Endothelial cell of umbilical vein (primary cell): ENCODE results near the gene LAMA5. TPM values are rescaled to one million over a fixed set of nuclear protein-coding genes. Genes with fewer than 3 reads are reported as not detected.

ENCODE experiments used
- BruUV-seq: library from RNA; stranded (reverse); fragments of 400-500 nt; replicated peaks from 2 replicates; lab custom pipeline; 2021; lab: Mats Ljungman, UMichigan
- CTCF ChIA-PET: fragments of 300-600, 350-600 bp; sonication (Branson Sonifier 250); formaldehyde crosslinking; loops from one replicate; lab custom pipeline; 2021; ENCODE audit warnings: antibody characterized with exemption, inconsistent platforms; lab: Charles Lee
- POLR2A ChIA-PET: fragments of 300-600, 350-600 bp; sonication (Branson Sonifier 250); formaldehyde crosslinking; loops from one replicate; lab custom pipeline; 2021; ENCODE audit warnings: antibody characterized with exemption, inconsistent platforms; lab: Charles Lee
- DNase-seq: peaks from one replicate; pipeline ENCODE4 v3.0.0-alpha.2; 2011; ENCODE audit warnings: low read depth, low spot score
- FAIRE-seq: peaks from 2 replicates; lab custom pipeline; 2011; peaks lifted over from hg19 to GRCh38; lab: Jason Lieb, UNC
- H2AFZ ChIP-seq: 2 replicates; pipeline ENCODE4 v1.6.0; 2012; ENCODE audit warnings: low read depth, low read length, control low read depth, inconsistent platforms
- H3K27ac ChIP-seq: 2 replicates; pipeline ENCODE4 v1.5.1; 2011; ENCODE audit warnings: low read depth, mild to moderate bottlenecking, control low read depth, low read length, moderate library complexity; ENCODE audit not compliant: insufficient read depth
- H3K27me3 ChIP-seq, 2 experiments: 2 replicates each; pipeline versions ENCODE4 v1.6.0 to v1.6.1; 2011; ENCODE audit warnings: low read length in 2 of 2, mixed read lengths in 1 of 2; ENCODE audit not compliant: control insufficient read depth in 2 of 2, insufficient read depth in 2 of 2
- H3K36me3 ChIP-seq, 2 experiments: 2 replicates in 1 of 2; 3 replicates in 1 of 2; pipeline ENCODE4 v1.5.1; 2011; ENCODE audit warnings: low read length in 2 of 2, mild to moderate bottlenecking in 1 of 2, moderate library complexity in 1 of 2; ENCODE audit not compliant: control insufficient read depth in 2 of 2, insufficient read depth in 2 of 2; ENCODE audit errors: extremely low read depth in 1 of 2
- H3K4me1 ChIP-seq: 3 replicates; pipeline ENCODE4 v1.5.1; 2011; ENCODE audit warnings: mild to moderate bottlenecking, low read length; ENCODE audit not compliant: control insufficient read depth, insufficient read depth; ENCODE audit errors: extremely low read depth
- H3K4me2 ChIP-seq: 2 replicates; pipeline ENCODE4 v1.6.1; 2011; ENCODE audit warnings: low read length, control low read depth, mixed read lengths; ENCODE audit not compliant: insufficient read depth
- H3K4me3 ChIP-seq, 3 experiments: fragments of 200-600 bp in 1 of 3; sonication (generic), shearing (Covaris generic) in 1 of 3; replicated peaks in 1 of 3; 2 replicates each; pipeline ENCODE4 v1.5.1; 2011 to 2016; ENCODE audit warnings: control low read depth in 3 of 3, low read length in 3 of 3, mild to moderate bottlenecking in 2 of 3, inconsistent platforms in 1 of 3, low read depth in 1 of 3, moderate library complexity in 1 of 3; ENCODE audit not compliant: insufficient read depth in 1 of 3
- H3K79me2 ChIP-seq: 2 replicates; pipeline ENCODE4 v1.6.0; 2012; ENCODE audit warnings: low read length, inconsistent platforms; ENCODE audit not compliant: control insufficient read depth, insufficient read depth
- H3K9ac ChIP-seq: replicated peaks from 2 replicates; pipeline ENCODE3; 2011; ENCODE audit warnings: low read length, control low read depth; ENCODE audit not compliant: insufficient read depth; ENCODE audit errors: extremely low read depth
- H3K9me1 ChIP-seq: replicated peaks from 3 replicates; pipeline ENCODE4 v1.6.0; 2011; ENCODE audit warnings: mild to moderate bottlenecking, low read length; ENCODE audit not compliant: control insufficient read depth, insufficient read depth; ENCODE audit errors: extremely low read depth
- H3K9me3 ChIP-seq: replicated peaks from 2 replicates; pipeline ENCODE4 v1.5.1; 2012; ENCODE audit warnings: low read length, inconsistent platforms; ENCODE audit not compliant: control insufficient read depth, insufficient read depth
- H4K20me1 ChIP-seq: replicated peaks from 2 replicates; pipeline ENCODE3; 2011; ENCODE audit warnings: mild to moderate bottlenecking, low read length; ENCODE audit not compliant: control insufficient read depth, insufficient read depth; ENCODE audit errors: extremely low read depth
- EZH2 ChIP-seq: IDR thresholded peaks from 2 replicates; pipeline ENCODE4 v1.6.1; 2012; ENCODE audit warnings: borderline replicate concordance, low read depth, mild to moderate bottlenecking, moderate library complexity, low read length, inconsistent platforms; ENCODE audit not compliant: severe bottlenecking
- FOS ChIP-seq: IDR thresholded peaks from 2 replicates; pipeline ENCODE4 v1.6.1; 2011; ENCODE audit warnings: mild to moderate bottlenecking, low read length, moderate library complexity, borderline replicate concordance; ENCODE audit not compliant: insufficient read depth
- GATA2 ChIP-seq: IDR thresholded peaks from 2 replicates; pipeline ENCODE4 v1.7.0; 2011; ENCODE audit warnings: low read depth, mild to moderate bottlenecking, moderate library complexity, mixed read lengths, low read length; ENCODE audit not compliant: insufficient read length, insufficient read depth
- JUN ChIP-seq: IDR thresholded peaks from 2 replicates; pipeline ENCODE4 v1.6.1; 2011; ENCODE audit warnings: borderline replicate concordance, low read depth; ENCODE audit not compliant: insufficient read length, insufficient read depth
- MYC ChIP-seq: IDR thresholded peaks from one replicate; pipeline ENCODE4 v1.6.1; 2011; ENCODE audit warnings: mild to moderate bottlenecking, low read depth, low read length
- POLR2A ChIP-seq: IDR thresholded peaks from 2 replicates; pipeline ENCODE4 v1.6.1; 2012; ENCODE audit warnings: low read depth, mild to moderate bottlenecking, control low read depth, low read length
- POLR2AphosphoS5 ChIP-seq: IDR thresholded peaks from 2 replicates; pipeline ENCODE4 v1.6.1; 2012; ENCODE audit warnings: low read depth, mild to moderate bottlenecking, control low read depth, low read length, moderate library complexity; ENCODE audit not compliant: insufficient read depth
- dilution Hi-C: fragments of 300-500 bp; cut with MboI; formaldehyde crosslinking; loops from one replicate; pipeline ENCODE4 v1.15.0; 2019; ENCODE audit warnings: low sequenced_read_pairs; ENCODE audit not compliant: extremely low pct_ligation_motif_present
- intact Hi-C: fragments of 100-400 bp; cut with micrococcal nuclease; formaldehyde crosslinking; loops from one replicate; pipeline ENCODE4 v1.10.0; 2022
- polyA plus RNA-seq, 4 experiments: library from polyadenylated mRNA; depleted of rRNA in 3 of 4; stranded (reverse) in 3 of 4; unstranded in 1 of 4; fragments of >200 nt; gene quantifications; 2 replicates each; pipeline versions ENCODE4 v1.2.1 to v1.2.3, GENCODE V29; 2011 to 2012; ENCODE audit warnings: missing spikeins in 1 of 4
- total RNA-seq: library from RNA; stranded (reverse); gene quantifications from 2 replicates; pipeline ENCODE4 v1.2.3, GENCODE V29; 2021
- TF ChIP-seq, protein P1 (sequence below): IDR thresholded peaks from 2 replicates; pipeline ENCODE4 v1.6.1; 2011; ENCODE audit not compliant: insufficient read depth, insufficient read length
- TF ChIP-seq, protein P2 (sequence below), 2 donors: IDR thresholded peaks; 1 replicate in 1 of 2; 2 replicates in 1 of 2; pipeline ENCODE4 v1.5.1; 2011; ENCODE audit warnings: low read length in 2 of 2, mild to moderate bottlenecking in 2 of 2, moderate library complexity in 2 of 2, control low read depth in 1 of 2, inconsistent platforms in 1 of 2, low read depth in 1 of 2; ENCODE audit not compliant: insufficient read depth in 1 of 2; ENCODE audit errors: extremely low read depth in 1 of 2

The LAMA5 gene
- total and polyA plus RNA-seq, 2 donors (not counting 3 experiments of a cell fraction or from before 2014, with no cell fraction given), result 24.0 to 145 TPM

DNA sequence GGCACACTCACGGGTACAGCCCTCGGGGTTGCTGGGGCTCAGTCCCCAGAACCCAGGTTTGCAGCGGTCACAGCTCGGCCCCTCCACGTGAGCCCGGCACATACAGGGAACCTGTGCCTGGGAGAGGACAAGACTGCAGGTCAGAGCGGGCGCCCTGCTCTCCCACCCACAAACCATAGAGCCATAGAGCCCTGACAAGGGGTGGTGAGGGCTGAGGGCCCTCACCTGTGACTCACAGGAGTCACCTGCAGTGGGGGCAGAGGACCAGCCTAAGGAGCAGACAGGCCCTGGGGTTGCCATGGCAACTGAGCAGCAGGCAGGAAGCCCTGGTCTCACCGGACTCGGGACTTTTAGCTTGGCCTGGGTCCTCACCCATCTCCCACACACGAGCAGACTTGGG is 30.8 kb downstream of the LAMA5 start:
- H3K9ac ChIP-seq, result no peak overlapping the region
- FAIRE-seq (no peak), DNase-seq (no peak)
- intact Hi-C loops (no loop called here), dilution Hi-C loops (no loop called here)
- no peaks in the 10 kb centered on the region for H3K27me3 ChIP-seq
- no peak for TF ChIP-seq MYC
- TF ChIP-seq EZH2, result no peak
- TF ChIP-seq GATA2, result no peak
- TF ChIP-seq FOS, result no peak
- no peak for TF ChIP-seq POLR2AphosphoS5
- TF ChIP-seq, protein P1, sequence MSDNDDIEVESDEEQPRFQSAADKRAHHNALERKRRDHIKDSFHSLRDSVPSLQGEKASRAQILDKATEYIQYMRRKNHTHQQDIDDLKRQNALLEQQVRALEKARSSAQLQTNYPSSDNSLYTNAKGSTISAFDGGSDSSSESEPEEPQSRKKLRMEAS, result no peak
- TF ChIP-seq POLR2A, result no peak
- POLR2A ChIA-PET, result no interaction called here
- H4K20me1 ChIP-seq, result no peaks in the 10 kb centered on the region
- no peaks in the 10 kb centered on the region for H3K4me1 ChIP-seq
- no peak overlapping the region for H3K4me3 ChIP-seq
- H3K79me2 ChIP-seq, result peaks cover 2% of the 10 kb centered on the region
- no peak overlapping the region for H2AFZ ChIP-seq
- H3K9me1 ChIP-seq, result no peaks in the 10 kb centered on the region
- no peak overlapping the region for H3K4me2 ChIP-seq
- CTCF ChIA-PET, result no interaction called here
- H3K9me3 ChIP-seq, result no peaks in the 10 kb centered on the region
- no peak overlapping the region for H3K27ac ChIP-seq
- peaks cover 5 to 44% of the 10 kb centered on the region in 2 experiments for H3K36me3 ChIP-seq
- BruUV-seq, result no TSS peak

DNA sequence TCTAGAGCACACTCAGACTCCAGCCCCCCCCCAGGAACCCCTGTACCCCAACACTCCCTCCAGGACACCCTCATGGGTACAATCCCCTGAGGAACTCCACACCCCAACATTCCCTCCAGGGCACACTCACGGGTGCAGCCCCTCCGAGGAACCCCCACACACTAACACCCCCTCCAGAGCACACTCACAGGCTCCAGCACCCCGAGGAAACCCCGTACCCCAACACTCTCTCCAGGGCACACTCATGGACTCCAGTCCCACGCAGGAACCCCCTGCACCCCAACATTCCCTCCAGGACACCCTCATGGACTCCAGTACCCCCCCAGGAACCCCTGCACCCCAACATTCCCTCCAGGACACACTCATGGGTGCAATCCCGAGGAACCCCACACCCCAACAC is 31.6 kb downstream of the LAMA5 start:
- Histone ChIP-seq H3K79me2 (no peaks in the 10 kb centered on the region), H3K4me3 (no peak overlapping the region), H3K9me1 (no peaks in the 10 kb centered on the region), H3K27ac (no peak overlapping the region), H3K4me2 (no peak overlapping the region), H3K9me3 (no peaks in the 10 kb centered on the region), H3K4me1 (no peaks in the 10 kb centered on the region), H3K9ac (no peak overlapping the region), H3K36me3 (peaks cover 5 to 49% of the 10 kb centered on the region in 2 experiments), H3K27me3 (no peaks in the 10 kb centered on the region), H2AFZ (no peak overlapping the region), H4K20me1 (no peaks in the 10 kb centered on the region)
- TF ChIP-seq EZH2 (no peak), JUN (no peak), GATA2 (no peak), FOS (no peak), POLR2A (no peak), MYC (no peak), POLR2AphosphoS5 (no peak)
- TF ChIP-seq, protein P1, result no peak
- TF ChIP-seq, protein P2, sequence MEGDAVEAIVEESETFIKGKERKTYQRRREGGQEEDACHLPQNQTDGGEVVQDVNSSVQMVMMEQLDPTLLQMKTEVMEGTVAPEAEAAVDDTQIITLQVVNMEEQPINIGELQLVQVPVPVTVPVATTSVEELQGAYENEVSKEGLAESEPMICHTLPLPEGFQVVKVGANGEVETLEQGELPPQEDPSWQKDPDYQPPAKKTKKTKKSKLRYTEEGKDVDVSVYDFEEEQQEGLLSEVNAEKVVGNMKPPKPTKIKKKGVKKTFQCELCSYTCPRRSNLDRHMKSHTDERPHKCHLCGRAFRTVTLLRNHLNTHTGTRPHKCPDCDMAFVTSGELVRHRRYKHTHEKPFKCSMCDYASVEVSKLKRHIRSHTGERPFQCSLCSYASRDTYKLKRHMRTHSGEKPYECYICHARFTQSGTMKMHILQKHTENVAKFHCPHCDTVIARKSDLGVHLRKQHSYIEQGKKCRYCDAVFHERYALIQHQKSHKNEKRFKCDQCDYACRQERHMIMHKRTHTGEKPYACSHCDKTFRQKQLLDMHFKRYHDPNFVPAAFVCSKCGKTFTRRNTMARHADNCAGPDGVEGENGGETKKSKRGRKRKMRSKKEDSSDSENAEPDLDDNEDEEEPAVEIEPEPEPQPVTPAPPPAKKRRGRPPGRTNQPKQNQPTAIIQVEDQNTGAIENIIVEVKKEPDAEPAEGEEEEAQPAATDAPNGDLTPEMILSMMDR (IDR thresholded peaks at IDR 0.05; ENCODE audit: extremely low read depth in 1 of 2, insufficient read depth in 1 of 2, low read depth in 1 of 2, low read length in 2 of 2), result no peak
- FAIRE-seq (no peak), DNase-seq (no peak)
- no TSS peak for BruUV-seq
- POLR2A ChIA-PET, result no interaction called here
- CTCF ChIA-PET, result no interaction called here
- intact Hi-C loops, result no loop called here
- dilution Hi-C loops, result no loop called here
